WTC11 (cell line): ENCODE results near the gene COL5A1. TPM values are rescaled to one million over a fixed set of nuclear protein-coding genes. Genes with fewer than 3 reads are reported as not detected.

ENCODE experiments used
- ATAC-seq: fragments of 200-7000 bp; cut with Tn5 transposase; 2 replicates; pipeline ENCODE4 v1.10.0; 2021; ENCODE audit warnings: mild to moderate bottlenecking, moderate library complexity
- CTCF ChIA-PET: fragments of 300-600 bp; sonication (Branson Sonifier 250); formaldehyde crosslinking; loops from one replicate; lab custom pipeline; 2021; ENCODE audit warnings: antibody characterized with exemption; lab: Charles Lee
- POLR2A ChIA-PET: fragments of 350-600 bp; sonication (Branson Sonifier 250); formaldehyde crosslinking; loops from one replicate; lab custom pipeline; 2021; ENCODE audit warnings: antibody characterized with exemption; lab: Charles Lee
- DNase-seq: peaks from one replicate; pipeline ENCODE4 v3.0.0; 2021; ENCODE audit warnings: low spot score
- H3K27ac Mint-ChIP-seq: 2 replicates; pipeline ENCODE4 v1.8.0; 2021; ENCODE audit warnings: mixed read lengths
- H3K27me3 Mint-ChIP-seq: 2 replicates; pipeline ENCODE4 v1.8.0; 2021; ENCODE audit warnings: low read depth, mild to moderate bottlenecking, moderate library complexity, mixed read lengths
- H3K36me3 Mint-ChIP-seq: 2 replicates; pipeline ENCODE4 v1.8.0; 2021; ENCODE audit warnings: mixed read lengths
- H3K4me1 Mint-ChIP-seq: 2 replicates; pipeline ENCODE4 v1.8.0; 2022; ENCODE audit warnings: mixed read lengths
- H3K4me3 Mint-ChIP-seq: 2 replicates; pipeline ENCODE4 v1.8.0; 2021; ENCODE audit warnings: mild to moderate bottlenecking, moderate library complexity, mixed read lengths
- H3K9me3 Mint-ChIP-seq: 2 replicates; pipeline ENCODE4 v1.8.0; 2021; ENCODE audit warnings: mixed read lengths
- CBFB ChIP-seq: sonication (generic); formaldehyde crosslinking; IDR thresholded peaks from 2 replicates; pipeline ENCODE4 v1.8.1; 2022; ENCODE audit warnings: mild to moderate bottlenecking, low read depth, missing genetic modification reagents
- FOXK1 ChIP-seq: sonication (generic); formaldehyde crosslinking; IDR thresholded peaks from 2 replicates; pipeline ENCODE4 v1.8.0; 2022; ENCODE audit warnings: mild to moderate bottlenecking, moderate library complexity, missing genetic modification reagents
- KAT7 ChIP-seq: sonication (generic); formaldehyde crosslinking; IDR thresholded peaks from 2 replicates; pipeline ENCODE4 v1.8.1; 2023; ENCODE audit warnings: missing genetic modification reagents, mild to moderate bottlenecking, borderline replicate concordance
- MXD4 ChIP-seq: fragments of 250-450 bp; sonication (Bioruptor Pico); IDR thresholded peaks from 2 replicates; pipeline ENCODE4 v1.8.0; 2021; ENCODE audit warnings: mild to moderate bottlenecking, moderate library complexity, borderline replicate concordance
- NFATC4 ChIP-seq: fragments of 250-450 bp; sonication (Bioruptor Pico); IDR thresholded peaks from 2 replicates; pipeline ENCODE4 v1.9.0; 2021; ENCODE audit warnings: mild to moderate bottlenecking
- NFYB ChIP-seq: sonication (generic); formaldehyde crosslinking; conservative IDR thresholded peaks from 2 replicates; pipeline ENCODE4 v1.8.0; 2022; ENCODE audit warnings: low read depth, missing genetic modification reagents
- NR1H2 ChIP-seq: sonication (generic); formaldehyde crosslinking; IDR thresholded peaks from 2 replicates; pipeline ENCODE4 v1.9.0; 2021; ENCODE audit warnings: mild to moderate bottlenecking, moderate library complexity, missing genetic modification reagents
- RELA ChIP-seq: sonication (generic); formaldehyde crosslinking; IDR thresholded peaks from 2 replicates; pipeline ENCODE4 v1.8.1; 2022; ENCODE audit warnings: missing genetic modification reagents, mild to moderate bottlenecking, borderline replicate concordance
- RORB ChIP-seq: fragments of 250-450 bp; sonication (Bioruptor Pico); IDR thresholded peaks from 2 replicates; pipeline ENCODE4 v1.9.0; 2021; ENCODE audit warnings: mild to moderate bottlenecking
- SMAD4 ChIP-seq: sonication (generic); formaldehyde crosslinking; IDR thresholded peaks from 2 replicates; pipeline ENCODE4 v1.8.0; 2022; ENCODE audit warnings: mild to moderate bottlenecking, missing genetic modification reagents
- SOX15 ChIP-seq: fragments of 250-450 bp; sonication (Bioruptor Pico); IDR thresholded peaks from 2 replicates; pipeline ENCODE4 v1.9.0; 2021; ENCODE audit warnings: mild to moderate bottlenecking
- TEAD4 ChIP-seq: sonication (generic); formaldehyde crosslinking; IDR thresholded peaks from 2 replicates; pipeline ENCODE4 v1.8.0; 2022; ENCODE audit warnings: mild to moderate bottlenecking, missing genetic modification reagents
- TP53 ChIP-seq: sonication (generic); formaldehyde crosslinking; IDR thresholded peaks from 2 replicates; pipeline ENCODE4 v1.8.1; 2023; ENCODE audit warnings: mild to moderate bottlenecking, missing genetic modification reagents
- ZNF317 ChIP-seq: sonication (generic); formaldehyde crosslinking; IDR thresholded peaks from 2 replicates; pipeline ENCODE4 v1.8.1; 2023; ENCODE audit warnings: low read depth, mild to moderate bottlenecking, moderate library complexity, missing genetic modification reagents, borderline replicate concordance
- total RNA-seq: library from RNA; stranded (reverse); gene quantifications from 3 replicates; pipeline ENCODE4 v1.2.3, GENCODE V29; 2021
- TF ChIP-seq, protein P1 (sequence below): sonication (generic); formaldehyde crosslinking; IDR thresholded peaks from 2 replicates; pipeline ENCODE4 v1.8.1; 2022; ENCODE audit warnings: mild to moderate bottlenecking, moderate library complexity, missing genetic modification reagents
- TF ChIP-seq, protein P2 (sequence below): sonication (generic); formaldehyde crosslinking; IDR thresholded peaks from 2 replicates; pipeline ENCODE4 v1.8.1; 2023; ENCODE audit warnings: mild to moderate bottlenecking, missing genetic modification reagents, moderate library complexity
- TF ChIP-seq, protein P3 (sequence below): fragments of 250-450 bp; sonication (Bioruptor Pico); IDR thresholded peaks from 2 replicates; pipeline ENCODE4 v1.8.0; 2021; ENCODE audit warnings: mild to moderate bottlenecking
- TF ChIP-seq, protein P4 (sequence below): fragments of 250-450 bp; sonication (Bioruptor Pico); IDR thresholded peaks from 2 replicates; pipeline ENCODE4 v1.9.0; 2021; ENCODE audit warnings: mild to moderate bottlenecking
- TF ChIP-seq, protein P5 (sequence below): fragments of 250-450 bp; sonication (Bioruptor Pico); IDR thresholded peaks from 2 replicates; pipeline ENCODE4 v2.1.2; 2022; ENCODE audit warnings: mild to moderate bottlenecking, moderate library complexity
- TF ChIP-seq, protein P6 (sequence below): sonication (generic); formaldehyde crosslinking; IDR thresholded peaks from 2 replicates; pipeline ENCODE4 v1.8.1; 2023; ENCODE audit warnings: mild to moderate bottlenecking, missing genetic modification reagents, borderline replicate concordance
- TF ChIP-seq, protein P7 (sequence below): sonication (generic); formaldehyde crosslinking; IDR thresholded peaks from 2 replicates; pipeline ENCODE4 v1.8.1; 2022; ENCODE audit warnings: low read depth, mild to moderate bottlenecking, moderate library complexity, missing genetic modification reagents, borderline replicate concordance

COL5A1 gene
- total RNA-seq, 1 experiment from 2014 or later, result 13.5 TPM

DNA sequence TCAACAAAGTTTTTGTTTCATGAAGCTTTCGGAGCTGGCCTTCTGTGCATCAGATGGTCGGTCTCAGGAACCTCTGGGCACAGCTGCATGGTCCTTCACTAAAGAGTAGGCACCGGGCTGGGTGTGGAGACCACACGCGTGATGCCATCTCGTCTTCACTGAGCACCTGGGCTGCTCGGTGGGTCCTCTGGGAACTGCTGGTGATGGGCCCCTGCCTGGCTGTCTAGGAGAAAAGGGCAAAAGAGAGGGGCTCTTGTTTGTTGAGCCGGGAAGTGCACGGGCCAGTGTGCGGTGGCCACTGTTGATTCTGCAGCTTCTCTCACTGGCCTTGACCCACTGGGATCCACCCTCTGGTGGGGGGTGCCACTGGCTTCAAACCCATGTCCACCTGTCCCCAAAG, 46.0 kb downstream of the COL5A1 start (continued):
- TF ChIP-seq, protein P1, sequence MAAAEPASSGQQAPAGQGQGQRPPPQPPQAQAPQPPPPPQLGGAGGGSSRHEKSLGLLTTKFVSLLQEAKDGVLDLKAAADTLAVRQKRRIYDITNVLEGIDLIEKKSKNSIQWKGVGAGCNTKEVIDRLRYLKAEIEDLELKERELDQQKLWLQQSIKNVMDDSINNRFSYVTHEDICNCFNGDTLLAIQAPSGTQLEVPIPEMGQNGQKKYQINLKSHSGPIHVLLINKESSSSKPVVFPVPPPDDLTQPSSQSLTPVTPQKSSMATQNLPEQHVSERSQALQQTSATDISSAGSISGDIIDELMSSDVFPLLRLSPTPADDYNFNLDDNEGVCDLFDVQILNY (CRISPR knock-in tag), result no peak
- TF ChIP-seq MXD4 (CRISPR knock-in tag), result no peak
- no peak for TF ChIP-seq FOXK1 (CRISPR knock-in tag)
- TF ChIP-seq SMAD4, result no peak

DNA sequence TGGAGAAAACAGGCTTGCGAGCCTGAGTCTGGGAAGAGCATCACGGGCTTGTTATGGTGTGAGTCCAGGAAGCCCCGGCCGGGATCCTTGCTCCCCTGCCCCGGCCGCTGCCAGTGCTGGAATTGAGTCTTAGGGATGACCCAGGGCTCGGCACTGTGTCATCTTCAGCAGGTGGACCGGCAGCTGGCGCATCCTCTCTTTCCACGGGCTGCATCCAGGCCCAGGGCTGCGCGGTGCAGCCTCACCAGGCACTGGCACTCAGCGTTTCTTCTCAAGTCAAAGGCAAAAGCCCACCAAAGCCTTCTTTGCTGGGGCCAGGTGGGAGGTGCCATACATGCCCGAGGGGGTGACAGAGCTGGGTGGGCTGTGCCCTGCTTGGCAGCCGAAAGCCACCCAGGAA, 46.6 kb downstream of the COL5A1 start:
- CTCF ChIA-PET, result interaction anchor here (1.1 to 2.6 kb wide), 4 partner anchors 55 to 239 kb away, joined by 3 to 30 read pairs (median 6); no protein-coding TSS in a partner anchor
- no peaks in the 10 kb centered on the region for H3K27me3 Mint-ChIP-seq
- H3K4me1 Mint-ChIP-seq, result no peaks in the 10 kb centered on the region
- H3K27ac Mint-ChIP-seq, result no peak overlapping the region
- TF ChIP-seq RELA (CRISPR knock-in tag) (no peak), TEAD4 (CRISPR knock-in tag) (no peak), KAT7 (CRISPR knock-in tag) (no peak), ZNF317 (CRISPR knock-in tag) (no peak), NFYB (no peak), TP53 (CRISPR knock-in tag) (no peak), CBFB (no peak), RORB (CRISPR knock-in tag) (no peak), SOX15 (CRISPR knock-in tag) (no peak), NFATC4 (CRISPR knock-in tag) (no peak), NR1H2 (CRISPR knock-in tag) (no peak)
- TF ChIP-seq, protein P2, sequence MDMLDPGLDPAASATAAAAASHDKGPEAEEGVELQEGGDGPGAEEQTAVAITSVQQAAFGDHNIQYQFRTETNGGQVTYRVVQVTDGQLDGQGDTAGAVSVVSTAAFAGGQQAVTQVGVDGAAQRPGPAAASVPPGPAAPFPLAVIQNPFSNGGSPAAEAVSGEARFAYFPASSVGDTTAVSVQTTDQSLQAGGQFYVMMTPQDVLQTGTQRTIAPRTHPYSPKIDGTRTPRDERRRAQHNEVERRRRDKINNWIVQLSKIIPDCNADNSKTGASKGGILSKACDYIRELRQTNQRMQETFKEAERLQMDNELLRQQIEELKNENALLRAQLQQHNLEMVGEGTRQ (CRISPR knock-in tag), result no peak
- TF ChIP-seq, protein P3, sequence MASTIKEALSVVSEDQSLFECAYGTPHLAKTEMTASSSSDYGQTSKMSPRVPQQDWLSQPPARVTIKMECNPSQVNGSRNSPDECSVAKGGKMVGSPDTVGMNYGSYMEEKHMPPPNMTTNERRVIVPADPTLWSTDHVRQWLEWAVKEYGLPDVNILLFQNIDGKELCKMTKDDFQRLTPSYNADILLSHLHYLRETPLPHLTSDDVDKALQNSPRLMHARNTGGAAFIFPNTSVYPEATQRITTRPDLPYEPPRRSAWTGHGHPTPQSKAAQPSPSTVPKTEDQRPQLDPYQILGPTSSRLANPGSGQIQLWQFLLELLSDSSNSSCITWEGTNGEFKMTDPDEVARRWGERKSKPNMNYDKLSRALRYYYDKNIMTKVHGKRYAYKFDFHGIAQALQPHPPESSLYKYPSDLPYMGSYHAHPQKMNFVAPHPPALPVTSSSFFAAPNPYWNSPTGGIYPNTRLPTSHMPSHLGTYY, result no peak
- TF ChIP-seq, protein P4, sequence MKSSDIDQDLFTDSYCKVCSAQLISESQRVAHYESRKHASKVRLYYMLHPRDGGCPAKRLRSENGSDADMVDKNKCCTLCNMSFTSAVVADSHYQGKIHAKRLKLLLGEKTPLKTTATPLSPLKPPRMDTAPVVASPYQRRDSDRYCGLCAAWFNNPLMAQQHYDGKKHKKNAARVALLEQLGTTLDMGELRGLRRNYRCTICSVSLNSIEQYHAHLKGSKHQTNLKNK (CRISPR knock-in tag), result no peak
- TF ChIP-seq, protein P5, sequence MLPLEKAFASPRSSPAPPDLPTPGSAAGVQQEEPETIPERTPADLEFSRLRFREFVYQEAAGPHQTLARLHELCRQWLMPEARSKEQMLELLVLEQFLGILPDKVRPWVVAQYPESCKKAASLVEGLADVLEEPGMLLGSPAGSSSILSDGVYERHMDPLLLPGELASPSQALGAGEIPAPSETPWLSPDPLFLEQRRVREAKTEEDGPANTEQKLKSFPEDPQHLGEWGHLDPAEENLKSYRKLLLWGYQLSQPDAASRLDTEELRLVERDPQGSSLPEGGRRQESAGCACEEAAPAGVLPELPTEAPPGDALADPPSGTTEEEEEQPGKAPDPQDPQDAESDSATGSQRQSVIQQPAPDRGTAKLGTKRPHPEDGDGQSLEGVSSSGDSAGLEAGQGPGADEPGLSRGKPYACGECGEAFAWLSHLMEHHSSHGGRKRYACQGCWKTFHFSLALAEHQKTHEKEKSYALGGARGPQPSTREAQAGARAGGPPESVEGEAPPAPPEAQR (CRISPR knock-in tag), result no peak
- TF ChIP-seq, protein P6, sequence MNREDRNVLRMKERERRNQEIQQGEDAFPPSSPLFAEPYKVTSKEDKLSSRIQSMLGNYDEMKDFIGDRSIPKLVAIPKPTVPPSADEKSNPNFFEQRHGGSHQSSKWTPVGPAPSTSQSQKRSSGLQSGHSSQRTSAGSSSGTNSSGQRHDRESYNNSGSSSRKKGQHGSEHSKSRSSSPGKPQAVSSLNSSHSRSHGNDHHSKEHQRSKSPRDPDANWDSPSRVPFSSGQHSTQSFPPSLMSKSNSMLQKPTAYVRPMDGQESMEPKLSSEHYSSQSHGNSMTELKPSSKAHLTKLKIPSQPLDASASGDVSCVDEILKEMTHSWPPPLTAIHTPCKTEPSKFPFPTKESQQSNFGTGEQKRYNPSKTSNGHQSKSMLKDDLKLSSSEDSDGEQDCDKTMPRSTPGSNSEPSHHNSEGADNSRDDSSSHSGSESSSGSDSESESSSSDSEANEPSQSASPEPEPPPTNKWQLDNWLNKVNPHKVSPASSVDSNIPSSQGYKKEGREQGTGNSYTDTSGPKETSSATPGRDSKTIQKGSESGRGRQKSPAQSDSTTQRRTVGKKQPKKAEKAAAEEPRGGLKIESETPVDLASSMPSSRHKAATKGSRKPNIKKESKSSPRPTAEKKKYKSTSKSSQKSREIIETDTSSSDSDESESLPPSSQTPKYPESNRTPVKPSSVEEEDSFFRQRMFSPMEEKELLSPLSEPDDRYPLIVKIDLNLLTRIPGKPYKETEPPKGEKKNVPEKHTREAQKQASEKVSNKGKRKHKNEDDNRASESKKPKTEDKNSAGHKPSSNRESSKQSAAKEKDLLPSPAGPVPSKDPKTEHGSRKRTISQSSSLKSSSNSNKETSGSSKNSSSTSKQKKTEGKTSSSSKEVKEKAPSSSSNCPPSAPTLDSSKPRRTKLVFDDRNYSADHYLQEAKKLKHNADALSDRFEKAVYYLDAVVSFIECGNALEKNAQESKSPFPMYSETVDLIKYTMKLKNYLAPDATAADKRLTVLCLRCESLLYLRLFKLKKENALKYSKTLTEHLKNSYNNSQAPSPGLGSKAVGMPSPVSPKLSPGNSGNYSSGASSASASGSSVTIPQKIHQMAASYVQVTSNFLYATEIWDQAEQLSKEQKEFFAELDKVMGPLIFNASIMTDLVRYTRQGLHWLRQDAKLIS (CRISPR knock-in tag), result no peak
- TF ChIP-seq, protein P7, sequence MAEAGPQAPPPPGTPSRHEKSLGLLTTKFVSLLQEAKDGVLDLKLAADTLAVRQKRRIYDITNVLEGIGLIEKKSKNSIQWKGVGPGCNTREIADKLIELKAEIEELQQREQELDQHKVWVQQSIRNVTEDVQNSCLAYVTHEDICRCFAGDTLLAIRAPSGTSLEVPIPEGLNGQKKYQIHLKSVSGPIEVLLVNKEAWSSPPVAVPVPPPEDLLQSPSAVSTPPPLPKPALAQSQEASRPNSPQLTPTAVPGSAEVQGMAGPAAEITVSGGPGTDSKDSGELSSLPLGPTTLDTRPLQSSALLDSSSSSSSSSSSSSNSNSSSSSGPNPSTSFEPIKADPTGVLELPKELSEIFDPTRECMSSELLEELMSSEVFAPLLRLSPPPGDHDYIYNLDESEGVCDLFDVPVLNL (CRISPR knock-in tag), result no peak
- ATAC-seq, result no peak
- H3K36me3 Mint-ChIP-seq, result no peaks in the 10 kb centered on the region
- H3K9me3 Mint-ChIP-seq, result no peaks in the 10 kb centered on the region
- POLR2A ChIA-PET, result no interaction called here
- no peak for DNase-seq
- no peak overlapping the region for H3K4me3 Mint-ChIP-seq
